Nephron (organoid): Measurements from ENCODE around the gene BGLAP.

Experiments
- H3K27ac Mint-ChIP-seq, 3 experiments: 2 replicates each; pipeline ENCODE4 v1.8.0; 2020; ENCODE audit warnings: mixed read lengths in 3 of 3, mild to moderate bottlenecking in 2 of 3, moderate library complexity in 1 of 3
- H3K27me3 Mint-ChIP-seq: 2 replicates; pipeline ENCODE4 v1.8.0; 2021; ENCODE audit warnings: low read depth, mild to moderate bottlenecking, moderate library complexity, mixed read lengths
- H3K36me3 Mint-ChIP-seq: 2 replicates; pipeline ENCODE4 v1.8.0; 2020; ENCODE audit warnings: low read depth, mixed read lengths
- H3K4me1 Mint-ChIP-seq: 2 replicates; pipeline ENCODE4 v1.8.0; 2020; ENCODE audit warnings: mixed read lengths
- H3K4me3 Mint-ChIP-seq, 3 experiments: 2 replicates each; pipeline ENCODE4 v1.8.0; 2020; ENCODE audit warnings: mild to moderate bottlenecking in 3 of 3, mixed read lengths in 3 of 3, moderate library complexity in 2 of 3
- H3K9me3 Mint-ChIP-seq: 2 replicates; pipeline ENCODE4 v1.8.0; 2020; ENCODE audit warnings: mixed read lengths
- CTCF ChIP-seq, 3 experiments: fragments of 200-600 bp; sonication (generic); IDR thresholded peaks; one replicate each; pipeline ENCODE4 v1.5.0; 2021; ENCODE audit warnings: antibody characterized with exemption in 3 of 3; ENCODE audit not compliant: unreplicated experiment in 3 of 3

Gene BGLAP

GRCh38 chr1:156279837-156280236 is 37.9 kb downstream of the BGLAP start:
- H3K9me3 Mint-ChIP-seq: no peaks in the 10 kb centered on the region
- peaks cover 37% of the 10 kb centered on the region for H3K36me3 Mint-ChIP-seq
- H3K27ac Mint-ChIP-seq: peak overlapping the region in 1 of 3 experiments; percentile 34
- no peaks in the 10 kb centered on the region for H3K27me3 Mint-ChIP-seq
- H3K4me3 Mint-ChIP-seq: peak overlapping the region; percentile 69 to 82 (median 74)
- no peak for TF ChIP-seq CTCF (IDR thresholded peaks at IDR 0.05; ENCODE audit: unreplicated experiment in 3 of 3)
- peaks cover 33% of the 10 kb centered on the region for H3K4me1 Mint-ChIP-seq

- H3K9me3 Mint-ChIP-seq: no peaks in the 10 kb centered on the region
These were observed 39.3 kb downstream of the BGLAP start for GRCh38 chr1:156281281-156281680.

GRCh38 chr1:156281693-156282478 is 39.9 kb downstream of the BGLAP start:
- H3K4me1 Mint-ChIP-seq: peaks cover 33% of the 10 kb centered on the region
- no peak for TF ChIP-seq CTCF (IDR thresholded peaks at IDR 0.05; ENCODE audit: unreplicated experiment in 3 of 3)
- H3K27ac Mint-ChIP-seq: peak overlapping the region; percentile 89 to 97 (median 94)
- no peaks in the 10 kb centered on the region for H3K27me3 Mint-ChIP-seq
- peak overlapping the region; percentile 91 to 96 (median 93) for H3K4me3 Mint-ChIP-seq
- peaks cover 20% of the 10 kb centered on the region for H3K36me3 Mint-ChIP-seq
- H3K9me3 Mint-ChIP-seq: no peaks in the 10 kb centered on the region

More at GRCh38 chr1:156281281-156281680, 39.3 kb downstream of the BGLAP start:
- Mint-ChIP-seq H3K4me1 (peaks cover 33% of the 10 kb centered on the region), H3K36me3 (peaks cover 26% of the 10 kb centered on the region), H3K27me3 (no peaks in the 10 kb centered on the region), H3K4me3 (peak overlapping the region; percentile 91 to 96 (median 93)), H3K27ac (peak overlapping the region in 2 of 3 experiments; percentile 94 to 97)
- no peak for TF ChIP-seq CTCF (IDR thresholded peaks at IDR 0.05; ENCODE audit: unreplicated experiment in 3 of 3)

- Mint-ChIP-seq H3K4me1 (peaks cover 33% of the 10 kb centered on the region), H3K4me3 (peak within 1 kb of the TSS; percentile 91 to 96 (median 93)), H3K27ac (peak within 1 kb of the TSS; percentile 89 to 97 (median 94)), H3K27me3 (no peaks in the 10 kb centered on the region), H3K9me3 (no peaks in the 10 kb centered on the region), H3K36me3 (peaks cover 12% of the 10 kb centered on the region)
- no peak for TF ChIP-seq CTCF (IDR thresholded peaks at IDR 0.05; ENCODE audit: unreplicated experiment in 3 of 3)
These were observed 40.7 kb downstream of the BGLAP start, which contains the start of gene SMG5 for GRCh38 chr1:156282479-156283222. Gene SMG5, minus strand, starts transcription at chr1:156282825. Its CDS starts 145 bp downstream, at chr1:156282680.

- peaks cover 3% of the 10 kb centered on the region for H3K36me3 Mint-ChIP-seq
These were observed 41.5 kb downstream of the BGLAP start for GRCh38 chr1:156283521-156283920.

More at GRCh38 chr1:156283521-156283920, 41.5 kb downstream of the BGLAP start:
- Mint-ChIP-seq H3K27ac (peak overlapping the region; percentile 89 to 94 (median 92)), H3K27me3 (no peaks in the 10 kb centered on the region), H3K4me1 (peaks cover 33% of the 10 kb centered on the region), H3K9me3 (no peaks in the 10 kb centered on the region), H3K4me3 (peak overlapping the region; percentile 91 to 96 (median 93))
- no peak for TF ChIP-seq CTCF (IDR thresholded peaks at IDR 0.05; ENCODE audit: unreplicated experiment in 3 of 3)
